Nephron progenitor cell (in vitro differentiated cells): ENCODE data around the gene ANXA4.
A peak's percentile ranks its signal among the peaks of the same experiment; 100 is the strongest.
"Not testable (repeated sequence)": the region's sequence is repeated elsewhere in the genome, so short reads cannot be mapped to it uniquely, and the experiment has no call there.

Source experiments
- DNase-seq: peaks from one replicate; pipeline ENCODE4 v3.0.0; 2021
- H3K27ac Mint-ChIP-seq: 2 replicates; pipeline ENCODE4 v1.8.0; 2021; ENCODE audit warnings: mild to moderate bottlenecking, moderate library complexity, mixed read lengths
- H3K27me3 Mint-ChIP-seq: 2 replicates; pipeline ENCODE4 v1.8.0; 2021; ENCODE audit warnings: mild to moderate bottlenecking, low read depth, mixed read lengths; ENCODE audit not compliant: poor library complexity
- H3K36me3 Mint-ChIP-seq: 2 replicates; pipeline ENCODE4 v1.8.0; 2021; ENCODE audit warnings: low read depth, mixed read lengths
- H3K4me1 Mint-ChIP-seq: 2 replicates; pipeline ENCODE4 v1.8.0; 2021; ENCODE audit warnings: mixed read lengths
- H3K4me3 Mint-ChIP-seq: 2 replicates; pipeline ENCODE4 v1.8.0; 2021; ENCODE audit warnings: mild to moderate bottlenecking, moderate library complexity, mixed read lengths
- H3K9me3 Mint-ChIP-seq: 2 replicates; pipeline ENCODE4 v1.8.0; 2021; ENCODE audit warnings: mild to moderate bottlenecking, moderate library complexity, mixed read lengths
- CTCF ChIP-seq: fragments of 200-600 bp; sonication (generic); IDR thresholded peaks from 2 replicates; pipeline ENCODE4 v1.5.0; 2021; ENCODE audit warnings: antibody characterized with exemption

The ANXA4 gene

GRCh38 chr2:69734035-69734611 is 7.8 kb upstream of the ANXA4 start:
- Mint-ChIP-seq H3K36me3 (no peaks in the 10 kb centered on the region), H3K4me3 (no peak overlapping the region), H3K27me3 (peaks cover 19% of the 10 kb centered on the region), H3K9me3 (no peaks in the 10 kb centered on the region), H3K4me1 (no peaks in the 10 kb centered on the region), H3K27ac (no peak overlapping the region)
- TF ChIP-seq CTCF: no peak
- DNase-seq: no peak

- Mint-ChIP-seq H3K27ac (no peak overlapping the region), H3K27me3 (peaks cover 19% of the 10 kb centered on the region)
- no peak for DNase-seq
These were observed 6.9 kb upstream of the ANXA4 start for GRCh38 chr2:69734854-69735544.

GRCh38 chr2:69735686-69736085 is 6.2 kb upstream of the ANXA4 start:
- H3K9me3 Mint-ChIP-seq: no peaks in the 10 kb centered on the region
- no peaks in the 10 kb centered on the region for H3K36me3 Mint-ChIP-seq
- peaks cover 25% of the 10 kb centered on the region for H3K27me3 Mint-ChIP-seq
- H3K4me3 Mint-ChIP-seq: no peak overlapping the region
- TF ChIP-seq CTCF: no peak
- DNase-seq: no peak
- no peak overlapping the region for H3K27ac Mint-ChIP-seq
- peaks cover 9% of the 10 kb centered on the region for H3K4me1 Mint-ChIP-seq

More at GRCh38 chr2:69734854-69735544, 6.9 kb upstream of the ANXA4 start:
- peaks cover 4% of the 10 kb centered on the region for H3K4me1 Mint-ChIP-seq
- no peak for TF ChIP-seq CTCF
- H3K9me3 Mint-ChIP-seq: no peaks in the 10 kb centered on the region
- H3K36me3 Mint-ChIP-seq: no peaks in the 10 kb centered on the region
- no peak overlapping the region for H3K4me3 Mint-ChIP-seq

GRCh38 chr2:69738149-69738548 is 3.8 kb upstream of the ANXA4 start:
- not testable (repeated sequence) for H3K4me3 Mint-ChIP-seq, H3K9me3 Mint-ChIP-seq, H3K27ac Mint-ChIP-seq, DNase-seq, H3K36me3 Mint-ChIP-seq
- Mint-ChIP-seq H3K4me1 (peaks cover 24% of the 10 kb centered on the region), H3K27me3 (peaks cover 36% of the 10 kb centered on the region)

- peak overlapping the region; percentile 89 for H3K4me3 Mint-ChIP-seq
- no peak overlapping the region for H3K27ac Mint-ChIP-seq
These were observed 1.4 kb upstream of the ANXA4 start for GRCh38 chr2:69740502-69740951.

GRCh38 chr2:69741229-69741574 is 732 bp upstream of the ANXA4 start:
- no peak for TF ChIP-seq CTCF
- Mint-ChIP-seq H3K27me3 (peaks cover 29% of the 10 kb centered on the region), H3K9me3 (no peaks in the 10 kb centered on the region), H3K36me3 (no peaks in the 10 kb centered on the region), H3K27ac (peak overlapping the region; percentile 60), H3K4me3 (peak overlapping the region; percentile 89), H3K4me1 (peaks cover 24% of the 10 kb centered on the region)
- DNase-seq: peak; percentile 20

More at GRCh38 chr2:69740502-69740951, 1.4 kb upstream of the ANXA4 start:
- no peaks in the 10 kb centered on the region for H3K36me3 Mint-ChIP-seq
- H3K27me3 Mint-ChIP-seq: peaks cover 33% of the 10 kb centered on the region
- no peak for DNase-seq
- no peaks in the 10 kb centered on the region for H3K9me3 Mint-ChIP-seq
- TF ChIP-seq CTCF: no peak
- peaks cover 24% of the 10 kb centered on the region for H3K4me1 Mint-ChIP-seq
